HG03196 (cell line): ENCODE measurements around the gene MAST2.

Experiments
- ATAC-seq: cut with Tn5 transposase; IDR thresholded peaks from one replicate; pipeline ENCODE4 v1.9.1; 2021; ENCODE audit not compliant: unreplicated experiment

Gene MAST2

GRCh38 chr1:45803299-45803780 lies at the start of gene MAST2:
Gene MAST2 (plus strand): TSS chr1:45803612. CDS start chr1:45803896, 284 bp downstream.
- ATAC-seq: peak; percentile 84

- ATAC-seq: no peak
Measured at GRCh38 chr1:45755697-45756096, 47.7 kb upstream of the MAST2 start.

- no peak for ATAC-seq
Measured at GRCh38 chr1:45762291-45762690, 41.1 kb upstream of the MAST2 start.

GRCh38 chr1:45765999-45766792 lies 37.2 kb upstream of the MAST2 start:
- ATAC-seq: no peak

GRCh38 chr1:45767035-45767434 lies 36.4 kb upstream of the MAST2 start:
- ATAC-seq: no peak

- no peak for ATAC-seq
Measured at GRCh38 chr1:45769261-45769932, 34.0 kb upstream of the MAST2 start.

GRCh38 chr1:45772971-45773370 lies 30.4 kb upstream of the MAST2 start:
- ATAC-seq: no peak

GRCh38 chr1:45775794-45776193 lies 27.6 kb upstream of the MAST2 start:
- no peak for ATAC-seq

GRCh38 chr1:45785583-45785982 lies 17.8 kb upstream of the MAST2 start:
- ATAC-seq: peak; percentile 58

GRCh38 chr1:45787905-45788304 lies 15.5 kb upstream of the MAST2 start:
- no peak for ATAC-seq

- no peak for ATAC-seq
Measured at GRCh38 chr1:45789601-45790000, 13.8 kb upstream of the MAST2 start.

- ATAC-seq: no peak
Measured at GRCh38 chr1:45792744-45793143, 10.7 kb upstream of the MAST2 start.

GRCh38 chr1:45793942-45794604 lies 9.3 kb upstream of the MAST2 start:
- no peak for ATAC-seq

GRCh38 chr1:45796381-45796780 lies 7.0 kb upstream of the MAST2 start:
- no peak for ATAC-seq

- no peak for ATAC-seq
Measured at GRCh38 chr1:45796946-45797345, 6.5 kb upstream of the MAST2 start.

- ATAC-seq: no peak
Measured at GRCh38 chr1:45800899-45801298, 2.5 kb upstream of the MAST2 start.

- peak; percentile 52 for ATAC-seq
Measured at GRCh38 chr1:45802343-45803298, 791 bp upstream of the MAST2 start.

GRCh38 chr1:45803781-45804668 lies 613 bp downstream of the MAST2 start:
- peak; percentile 2 for ATAC-seq

GRCh38 chr1:45804669-45804969 lies 1.2 kb downstream of the MAST2 start:
- no peak for ATAC-seq

GRCh38 chr1:45806129-45806528 lies 2.7 kb downstream of the MAST2 start:
- ATAC-seq: no peak
